GM12878 (cell line): Measurements from ENCODE around the gene COL27A1. TPM values are rescaled to one million over a fixed set of nuclear protein-coding genes. Genes with fewer than 3 reads are reported as not detected.

Experiments
- ATAC-seq: fragments of 200-7000 bp; cut with Tn5 transposase; 3 replicates; pipeline ENCODE4 v1.9.1; 2020; ENCODE audit warnings: mild to moderate bottlenecking, moderate library complexity
- BruUV-seq: library from RNA; stranded (reverse); fragments of 400-500 nt; replicated peaks from 2 replicates; lab custom pipeline; 2021; lab: Mats Ljungman, UMichigan
- CTCF ChIA-PET: fragments of 300-600 bp; sonication (Branson Sonifier 250); formaldehyde crosslinking; extraction: SDS; loops from one replicate; lab custom pipeline; 2021; ENCODE audit warnings: inconsistent platforms; lab: Yijun Ruan, JAX
- POLR2A ChIA-PET: fragments of 350-600 bp; formaldehyde crosslinking; extraction: SDS; loops from one replicate; lab custom pipeline; 2021; ENCODE audit warnings: inconsistent platforms; lab: Charles Lee
- RAD21 ChIA-PET: fragments of 300-600 bp; sonication (Branson Sonifier 250); formaldehyde crosslinking; loops from one replicate; lab custom pipeline; 2023; ENCODE audit warnings: antibody characterized with exemption; ENCODE audit not compliant: unreplicated experiment; lab: Charles Lee
- SMC1A ChIA-PET: fragments of 300-600 bp; sonication (Branson Sonifier 250); formaldehyde crosslinking; loops from one replicate; lab custom pipeline; 2023; ENCODE audit not compliant: unreplicated experiment, uncharacterized antibody; lab: Charles Lee
- DNase-seq: peaks from one replicate; pipeline ENCODE4 v3.0.0-alpha.2; 2011; ENCODE audit warnings: low read depth, low spot score
- FAIRE-seq: peaks from 3 replicates; lab custom pipeline; 2011; peaks lifted over from hg19 to GRCh38; lab: Jason Lieb, UNC
- H2AFZ ChIP-seq: 2 replicates; pipeline ENCODE4 v1.6.0; 2011; ENCODE audit warnings: low read depth, low read length, control low read depth; ENCODE audit not compliant: control insufficient read depth
- H3K27ac ChIP-seq: 2 replicates; pipeline ENCODE4 v1.5.1; 2011; ENCODE audit warnings: control low read depth; ENCODE audit not compliant: control insufficient read depth, insufficient read depth
- H3K27me3 ChIP-seq, 2 experiments: replicated peaks in 1 of 2; 2 replicates each; pipeline versions ENCODE4 v1.6.0 to v1.6.1; 2011; ENCODE audit warnings: low read length in 1 of 2; ENCODE audit not compliant: control insufficient read depth in 2 of 2, insufficient read depth in 2 of 2
- H3K36me3 ChIP-seq, 2 experiments: 2 replicates each; pipeline ENCODE4 v1.5.1; 2011; ENCODE audit warnings: low read length in 1 of 2; ENCODE audit not compliant: control insufficient read depth in 2 of 2, insufficient read depth in 2 of 2
- H3K4me1 ChIP-seq: 2 replicates; pipeline ENCODE4 v1.6.1; 2011; ENCODE audit warnings: mild to moderate bottlenecking, low read length, moderate library complexity, mixed read lengths; ENCODE audit not compliant: control insufficient read depth, insufficient read depth
- H3K4me2 ChIP-seq: 2 replicates; pipeline ENCODE4 v1.6.0; 2011; ENCODE audit warnings: control low read depth; ENCODE audit not compliant: control insufficient read depth, insufficient read depth
- H3K4me3 ChIP-seq: fragments of 200-600 bp; sonication (generic); 2 replicates; pipeline ENCODE4 v1.5.1; 2016
- H3K79me2 ChIP-seq: 2 replicates; pipeline ENCODE4 v1.6.0; 2011; ENCODE audit warnings: low read length; ENCODE audit not compliant: control insufficient read depth, insufficient read depth
- H3K9ac ChIP-seq: 2 replicates; pipeline ENCODE4 v1.8.0; 2011; ENCODE audit warnings: low read length, control low read depth, mixed read lengths; ENCODE audit not compliant: control insufficient read depth, insufficient read depth
- H3K9me3 ChIP-seq: replicated peaks from 3 replicates; pipeline ENCODE4 v1.5.1; 2011; ENCODE audit warnings: mild to moderate bottlenecking, low read length; ENCODE audit not compliant: control insufficient read depth, insufficient read depth
- H4K20me1 ChIP-seq: 2 replicates; pipeline ENCODE4 v1.6.0; 2011; ENCODE audit not compliant: control insufficient read depth, insufficient read depth
- GABPA ChIP-seq: IDR thresholded peaks from 2 replicates; pipeline ENCODE4 v1.6.1; 2014; ENCODE audit warnings: antibody characterized with exemption, low read depth, mild to moderate bottlenecking, inconsistent platforms
- MEF2B ChIP-seq: fragments of 450-650 bp; IDR thresholded peaks from 2 replicates; pipeline ENCODE4 v1.6.1; 2018; ENCODE audit warnings: mild to moderate bottlenecking, moderate library complexity; ENCODE audit not compliant: partially characterized antibody, poor library complexity, severe bottlenecking
- MXI1 ChIP-seq: fragments of 150-350 bp; IDR thresholded peaks from 2 replicates; pipeline ENCODE4 v1.6.1; 2011; ENCODE audit warnings: low read depth, mild to moderate bottlenecking, inconsistent platforms, low read length, improper control_type of control experiment
- POLR2AphosphoS5 ChIP-seq: IDR thresholded peaks from 2 replicates; pipeline ENCODE4 v1.6.1; 2011; ENCODE audit warnings: mild to moderate bottlenecking, low read length, inconsistent platforms
- RBBP5 ChIP-seq: fragments of 200-600 bp; sonication (generic); conservative IDR thresholded peaks from 2 replicates; pipeline ENCODE4 v1.6.1; 2016
- RFX5 ChIP-seq: IDR thresholded peaks from 2 replicates; pipeline ENCODE4 v1.6.1; 2011; ENCODE audit warnings: low read depth, low read length, improper control_type of control experiment
- SIX5 ChIP-seq: IDR thresholded peaks from 2 replicates; pipeline ENCODE4 v1.6.1; 2011; ENCODE audit warnings: mild to moderate bottlenecking, low read depth, low read length, moderate library complexity; ENCODE audit not compliant: severe bottlenecking
- STAT3 ChIP-seq: IDR thresholded peaks from 2 replicates; pipeline ENCODE4 v1.6.1; 2011; ENCODE audit warnings: low read depth, low read length, improper control_type of control experiment
- WGBS: methylation state at CpG from one replicate; pipeline ENCODE4 v1.1.6; 2016; ENCODE audit warnings: low lambda C conversion rate; ENCODE audit not compliant: insufficient replicate concordance, insufficient coverage; ENCODE audit errors: missing lambda C conversion rate; 5-methylcytosine and 5-hydroxymethylcytosine counted together
- in situ Hi-C: fragments of 300-500 bp; cut with MboI; formaldehyde crosslinking; loops from 9 replicates; pipeline ENCODE4 v1.14.3; 2018; ENCODE audit warnings: mixed read lengths
- intact Hi-C: fragments of 100-400 bp; cut with micrococcal nuclease; formaldehyde crosslinking; loops from one replicate; pipeline ENCODE4 v1.14.2; 2022; ENCODE audit not compliant: unreplicated experiment
- polyA plus RNA-seq, 11 experiments: library from polyadenylated mRNA; depleted of rRNA in 4 of 11; unstranded in 6 of 11; stranded (reverse) in 5 of 11; fragments of >200 nt; fragmentation: Nextera tagmentation in 4 of 11; fragmentation: Illumina TruSeq in 1 of 11; extraction: Ambion mirVana in 4 of 11; extraction: Trizol in 1 of 11; gene quantifications; 1 replicate in 1 of 11; 2 replicates in 10 of 11; pipeline versions ENCODE4 v1.2.1 to v1.2.3, GENCODE V29; 2011 to 2016; ENCODE audit warnings: inconsistent platforms in 2 of 11, missing spikeins in 2 of 11, low read depth in 1 of 11
- total RNA-seq, 4 experiments: library from RNA; depleted of rRNA in 3 of 4; stranded (reverse); fragments of >200 nt in 3 of 4; fragmentation: Illumina TruSeq in 1 of 4; extraction: Trizol in 1 of 4; gene quantifications; 2 replicates each; pipeline versions ENCODE4 v1.2.1 to v1.2.3, GENCODE V29; 2013 to 2021
- TF ChIP-seq, protein P1 (sequence below): fragments of 450-650 bp; IDR thresholded peaks from 2 replicates; pipeline ENCODE4 v1.6.1; 2017; ENCODE audit warnings: mild to moderate bottlenecking, moderate library complexity

Gene COL27A1
- total and polyA plus RNA-seq, 10 of the 15 experiments (the other 5 are each of a cell fraction or from before 2014, with no cell fraction given) = 0.10 TPM; not detected in 9

DNA sequence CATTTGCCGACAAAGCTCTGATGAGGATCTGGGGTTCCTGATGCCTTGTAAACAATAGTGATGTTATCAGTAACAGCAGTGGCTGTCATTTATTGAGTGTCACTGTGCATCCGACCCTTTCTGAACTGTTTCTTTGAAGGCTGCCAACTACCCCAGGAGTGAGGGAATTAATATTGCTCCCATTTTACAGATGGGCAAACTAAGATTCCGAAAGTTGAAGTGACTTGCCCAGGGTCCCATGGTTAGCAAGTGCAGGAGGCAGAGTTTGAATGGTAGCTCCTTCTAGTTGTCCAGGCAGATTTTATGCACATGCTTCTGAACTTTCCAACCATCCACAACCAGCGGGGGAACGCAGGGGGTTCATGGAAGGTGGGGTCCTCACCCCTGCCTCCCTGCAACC is 81.9 kb downstream of the COL27A1 start:
- POLR2A ChIA-PET = no interaction called here
- Histone ChIP-seq H2AFZ (no peak overlapping the region), H3K36me3 (no peaks in the 10 kb centered on the region), H3K9ac (no peak overlapping the region), H3K4me3 (no peak overlapping the region), H3K27ac (no peak overlapping the region), H3K4me1 (no peaks in the 10 kb centered on the region), H3K4me2 (no peak overlapping the region), H3K9me3 (no peaks in the 10 kb centered on the region), H3K27me3 (peaks cover 2 to 3% of the 10 kb centered on the region in 2 experiments; a peak in 2 of 4 replicates), H4K20me1 (no peaks in the 10 kb centered on the region), H3K79me2 (no peaks in the 10 kb centered on the region)
- no peak for ATAC-seq
- TF ChIP-seq, protein P1, sequence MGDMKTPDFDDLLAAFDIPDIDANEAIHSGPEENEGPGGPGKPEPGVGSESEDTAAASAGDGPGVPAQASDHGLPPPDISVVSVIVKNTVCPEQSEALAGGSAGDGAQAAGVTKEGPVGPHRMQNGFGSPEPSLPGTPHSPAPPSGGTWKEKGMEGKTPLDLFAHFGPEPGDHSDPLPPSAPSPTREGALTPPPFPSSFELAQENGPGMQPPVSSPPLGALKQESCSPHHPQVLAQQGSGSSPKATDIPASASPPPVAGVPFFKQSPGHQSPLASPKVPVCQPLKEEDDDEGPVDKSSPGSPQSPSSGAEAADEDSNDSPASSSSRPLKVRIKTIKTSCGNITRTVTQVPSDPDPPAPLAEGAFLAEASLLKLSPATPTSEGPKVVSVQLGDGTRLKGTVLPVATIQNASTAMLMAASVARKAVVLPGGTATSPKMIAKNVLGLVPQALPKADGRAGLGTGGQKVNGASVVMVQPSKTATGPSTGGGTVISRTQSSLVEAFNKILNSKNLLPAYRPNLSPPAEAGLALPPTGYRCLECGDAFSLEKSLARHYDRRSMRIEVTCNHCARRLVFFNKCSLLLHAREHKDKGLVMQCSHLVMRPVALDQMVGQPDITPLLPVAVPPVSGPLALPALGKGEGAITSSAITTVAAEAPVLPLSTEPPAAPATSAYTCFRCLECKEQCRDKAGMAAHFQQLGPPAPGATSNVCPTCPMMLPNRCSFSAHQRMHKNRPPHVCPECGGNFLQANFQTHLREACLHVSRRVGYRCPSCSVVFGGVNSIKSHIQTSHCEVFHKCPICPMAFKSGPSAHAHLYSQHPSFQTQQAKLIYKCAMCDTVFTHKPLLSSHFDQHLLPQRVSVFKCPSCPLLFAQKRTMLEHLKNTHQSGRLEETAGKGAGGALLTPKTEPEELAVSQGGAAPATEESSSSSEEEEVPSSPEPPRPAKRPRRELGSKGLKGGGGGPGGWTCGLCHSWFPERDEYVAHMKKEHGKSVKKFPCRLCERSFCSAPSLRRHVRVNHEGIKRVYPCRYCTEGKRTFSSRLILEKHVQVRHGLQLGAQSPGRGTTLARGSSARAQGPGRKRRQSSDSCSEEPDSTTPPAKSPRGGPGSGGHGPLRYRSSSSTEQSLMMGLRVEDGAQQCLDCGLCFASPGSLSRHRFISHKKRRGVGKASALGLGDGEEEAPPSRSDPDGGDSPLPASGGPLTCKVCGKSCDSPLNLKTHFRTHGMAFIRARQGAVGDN = no peak
- TF ChIP-seq POLR2AphosphoS5 (no peak), SIX5 (no peak), RBBP5 (no peak), STAT3 (no peak), RFX5 (no peak), MEF2B (no peak), GABPA (no peak), MXI1 (no peak)
- WGBS = 20% methylated on average over 5 of the region's 5 CpGs
- no peak for FAIRE-seq
- CTCF ChIA-PET = no interaction called here
- RAD21 ChIA-PET = no interaction called here
- in situ Hi-C loops (no loop called here), intact Hi-C loops (no loop called here)
- no peak for DNase-seq
- BruUV-seq = no TSS peak
- SMC1A ChIA-PET = no interaction called here
